Measurements from ENCODE around the gene SELENON.

DNA sequence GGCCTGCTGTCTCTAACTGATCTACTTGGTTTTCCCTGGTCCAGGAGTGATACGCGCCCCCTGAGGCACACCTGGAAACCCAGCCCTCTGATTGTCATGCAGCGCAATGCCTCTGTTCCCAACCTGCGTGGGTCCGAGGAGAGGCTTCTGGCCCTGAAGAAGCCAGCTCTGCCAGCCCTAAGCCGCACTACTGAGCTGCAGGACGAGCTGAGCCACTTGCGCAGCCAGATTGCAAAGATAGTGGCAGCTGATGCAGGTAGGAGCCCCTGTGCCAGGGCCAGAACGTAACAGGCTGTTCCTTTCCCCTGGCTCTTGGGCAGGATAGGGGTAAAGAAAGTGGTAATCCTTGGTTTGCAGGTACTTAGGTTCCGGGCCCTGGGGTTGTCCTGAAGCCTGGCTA lies 26.6 kb downstream of the SELENON start:
- TF ChIP-seq EP300 (IDR thresholded peaks at IDR 0.05) (no peak), POLR2A (IDR thresholded peaks at IDR 0.05) (no peak)
- TF ChIP-seq, protein P1, sequence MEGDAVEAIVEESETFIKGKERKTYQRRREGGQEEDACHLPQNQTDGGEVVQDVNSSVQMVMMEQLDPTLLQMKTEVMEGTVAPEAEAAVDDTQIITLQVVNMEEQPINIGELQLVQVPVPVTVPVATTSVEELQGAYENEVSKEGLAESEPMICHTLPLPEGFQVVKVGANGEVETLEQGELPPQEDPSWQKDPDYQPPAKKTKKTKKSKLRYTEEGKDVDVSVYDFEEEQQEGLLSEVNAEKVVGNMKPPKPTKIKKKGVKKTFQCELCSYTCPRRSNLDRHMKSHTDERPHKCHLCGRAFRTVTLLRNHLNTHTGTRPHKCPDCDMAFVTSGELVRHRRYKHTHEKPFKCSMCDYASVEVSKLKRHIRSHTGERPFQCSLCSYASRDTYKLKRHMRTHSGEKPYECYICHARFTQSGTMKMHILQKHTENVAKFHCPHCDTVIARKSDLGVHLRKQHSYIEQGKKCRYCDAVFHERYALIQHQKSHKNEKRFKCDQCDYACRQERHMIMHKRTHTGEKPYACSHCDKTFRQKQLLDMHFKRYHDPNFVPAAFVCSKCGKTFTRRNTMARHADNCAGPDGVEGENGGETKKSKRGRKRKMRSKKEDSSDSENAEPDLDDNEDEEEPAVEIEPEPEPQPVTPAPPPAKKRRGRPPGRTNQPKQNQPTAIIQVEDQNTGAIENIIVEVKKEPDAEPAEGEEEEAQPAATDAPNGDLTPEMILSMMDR (IDR thresholded peaks at IDR 0.05) = no peak
